SU-DHL-6 (cell line): ENCODE measurements around the gene GPX5.

Experiments
- H2AFZ ChIP-seq: fragments of 200-600 bp; sonication (generic); 2 replicates; pipeline ENCODE4 v1.6.1; 2014; ENCODE audit warnings: low read depth, mild to moderate bottlenecking, moderate library complexity, mixed read lengths, antibody characterized with exemption, low read length; ENCODE audit not compliant: severe bottlenecking
- H3F3A ChIP-seq: fragments of 200-600 bp; shearing (Covaris generic); 2 replicates; pipeline ENCODE4 v1.6.0; 2016; ENCODE audit warnings: antibody characterized with exemption, mild to moderate bottlenecking; ENCODE audit not compliant: insufficient read depth
- H3K27ac ChIP-seq: fragments of 200-600 bp; sonication (generic); 2 replicates; pipeline ENCODE4 v1.5.1; 2016; ENCODE audit warnings: low read depth, mild to moderate bottlenecking, low read length, moderate library complexity, mixed read lengths
- H3K27me3 ChIP-seq: fragments of 200-600 bp; sonication (generic), shearing (Covaris generic); 2 replicates; pipeline ENCODE4 v1.6.0; 2014; ENCODE audit warnings: mild to moderate bottlenecking, low read length
- H3K36me3 ChIP-seq: fragments of 200-600 bp; sonication (generic); 2 replicates; pipeline ENCODE4 v1.6.1; 2014; ENCODE audit warnings: mild to moderate bottlenecking, low read length, mixed read lengths
- H3K4me2 ChIP-seq: fragments of 300-600, 200-600 bp; shearing (Covaris generic), sonication (generic); 2 replicates; pipeline ENCODE4 v1.6.0; 2014; ENCODE audit warnings: low read length, low read depth, mild to moderate bottlenecking; ENCODE audit not compliant: poor library complexity, severe bottlenecking
- H3K4me3 ChIP-seq: fragments of 200-600 bp; sonication (generic); 2 replicates; pipeline ENCODE4 v1.5.1; 2014; ENCODE audit warnings: antibody characterized with exemption, low read length, mild to moderate bottlenecking, mixed read lengths; ENCODE audit not compliant: insufficient read depth, poor library complexity, severe bottlenecking
- H3K79me2 ChIP-seq: fragments of 200-600 bp; sonication (generic); 2 replicates; pipeline ENCODE4 v1.6.1; 2014; ENCODE audit warnings: mild to moderate bottlenecking, low read length, moderate library complexity; ENCODE audit not compliant: insufficient read depth
- H3K9ac ChIP-seq: fragments of 200-600 bp; sonication (generic); 2 replicates; pipeline ENCODE4 v1.7.0; 2014; ENCODE audit warnings: mild to moderate bottlenecking, low read length
- H3K9me2 ChIP-seq: fragments of 200-600 bp; sonication (generic); replicated peaks from 2 replicates; pipeline ENCODE4 v1.6.1; 2014; ENCODE audit warnings: low read length; ENCODE audit not compliant: insufficient read depth
- H3K9me3 ChIP-seq: fragments of 200-600 bp; sonication (generic); 2 replicates; pipeline ENCODE4 v1.6.1; 2014; ENCODE audit warnings: low read length, mixed read lengths; ENCODE audit not compliant: insufficient read depth
- H4K20me1 ChIP-seq: fragments of 200-600 bp; sonication (generic); 2 replicates; pipeline ENCODE4 v1.6.1; 2014; ENCODE audit warnings: low read depth, mild to moderate bottlenecking, antibody characterized with exemption, low read length, moderate library complexity, mixed read lengths
- CTCF ChIP-seq: fragments of 200-600 bp; sonication (generic); IDR thresholded peaks from one replicate; pipeline ENCODE4 v1.5.1; 2017; ENCODE audit warnings: antibody characterized with exemption, mild to moderate bottlenecking, low read length, moderate library complexity; ENCODE audit not compliant: insufficient read depth, poor library complexity, severe bottlenecking
- EZH2phosphoT487 ChIP-seq: fragments of 200-600 bp; sonication (generic), shearing (Covaris generic); conservative IDR thresholded peaks from 2 replicates; pipeline ENCODE4 v1.6.1; 2018; ENCODE audit warnings: mild to moderate bottlenecking, antibody characterized with exemption, low read length, moderate library complexity, mixed read lengths

Gene GPX5

DNA sequence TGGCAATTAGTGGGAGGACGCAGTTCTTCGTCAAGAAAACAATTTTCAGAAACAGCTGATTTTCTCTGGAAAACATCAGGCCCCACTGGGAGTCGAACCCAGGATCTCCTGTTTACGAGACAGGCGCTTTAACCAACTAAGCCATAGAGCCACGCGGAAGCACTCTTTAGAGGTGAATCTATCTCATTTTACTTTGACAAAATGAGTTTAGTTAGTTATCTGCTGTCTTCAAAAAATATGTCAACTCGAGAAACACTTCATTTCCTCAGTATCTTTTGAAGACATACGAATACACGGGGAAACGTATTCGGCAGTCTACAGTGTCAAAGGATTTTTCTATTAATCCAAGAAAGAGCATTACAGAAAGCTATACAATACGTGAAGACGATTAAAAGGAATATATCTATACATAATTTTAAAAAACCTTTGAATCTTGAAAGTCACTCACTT is 36.7 kb upstream of the GPX5 start:
- Histone ChIP-seq H3K27ac (no peak overlapping the region), H3K9me3 (no peaks in the 10 kb centered on the region), H3K27me3 (no peaks in the 10 kb centered on the region), H2AFZ (no peak overlapping the region), H3K4me2 (no peak overlapping the region), H3K79me2 (no peaks in the 10 kb centered on the region), H4K20me1 (no peaks in the 10 kb centered on the region), H3K9me2 (no peaks in the 10 kb centered on the region), H3K36me3 (no peaks in the 10 kb centered on the region), H3F3A (no peaks in the 10 kb centered on the region), H3K9ac (no peak overlapping the region), H3K4me3 (no peak overlapping the region)
- no peak for TF ChIP-seq CTCF
- TF ChIP-seq EZH2phosphoT487 = no peak

GRCh38 chr6:28489366-28490204 is 36.1 kb upstream of the GPX5 start:
- Histone ChIP-seq H3K9ac (no peak overlapping the region), H3K9me3 (no peaks in the 10 kb centered on the region), H3K27me3 (no peaks in the 10 kb centered on the region), H3K27ac (no peak overlapping the region), H3K4me2 (no peak overlapping the region), H3K4me3 (no peak overlapping the region), H4K20me1 (no peaks in the 10 kb centered on the region), H3K36me3 (no peaks in the 10 kb centered on the region), H2AFZ (no peak overlapping the region), H3K9me2 (no peaks in the 10 kb centered on the region), H3K79me2 (no peaks in the 10 kb centered on the region), H3F3A (no peaks in the 10 kb centered on the region)
- TF ChIP-seq CTCF (no peak), EZH2phosphoT487 (no peak)

DNA sequence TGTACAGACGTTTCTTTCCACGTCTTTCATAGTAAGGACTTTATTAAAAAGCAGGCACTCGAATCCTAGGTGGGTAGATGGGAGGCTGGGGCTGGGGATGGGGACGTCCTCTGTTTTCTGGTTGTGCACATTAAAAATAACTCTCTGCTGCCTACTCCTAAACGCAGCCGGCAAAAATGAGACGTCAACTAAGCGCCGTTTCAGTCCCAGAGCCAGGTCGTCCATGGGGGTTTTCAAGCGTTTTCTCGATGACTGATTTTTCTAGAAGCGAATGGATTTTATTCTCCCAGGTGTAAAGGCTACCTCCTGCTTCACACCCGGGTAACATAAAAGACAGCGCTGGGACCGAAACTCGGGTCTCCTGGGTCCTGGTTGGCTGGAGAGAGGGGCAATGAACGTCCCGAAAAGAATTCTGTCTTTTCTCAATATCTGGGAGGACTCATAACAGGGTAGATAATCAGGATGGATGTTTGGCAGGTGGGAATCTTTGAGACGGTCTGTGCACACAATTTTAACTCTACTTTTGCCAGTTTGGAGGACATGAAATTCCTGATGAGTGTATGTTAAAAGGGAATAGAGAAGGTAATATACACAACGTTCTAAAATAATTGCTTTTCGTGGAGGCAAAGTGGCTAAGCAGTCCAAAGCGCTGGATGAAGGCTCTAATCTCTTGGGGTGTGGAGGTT is 35.3 kb upstream of the GPX5 start:
- Histone ChIP-seq H2AFZ (no peak overlapping the region), H3K79me2 (no peaks in the 10 kb centered on the region), H4K20me1 (no peaks in the 10 kb centered on the region), H3K27ac (no peak overlapping the region), H3K9ac (no peak overlapping the region), H3K9me2 (no peaks in the 10 kb centered on the region), H3K36me3 (no peaks in the 10 kb centered on the region), H3K27me3 (no peaks in the 10 kb centered on the region), H3K9me3 (no peaks in the 10 kb centered on the region), H3K4me3 (no peak overlapping the region), H3F3A (no peaks in the 10 kb centered on the region), H3K4me2 (no peak overlapping the region)
- no peak for TF ChIP-seq CTCF
